HL-60/S4 (cell line): ENCODE data around the gene SYT10.
"Not testable (repeated sequence)": the region's sequence is repeated elsewhere in the genome, so short reads cannot be mapped to it uniquely, and the experiment has no call there.

Experiments used
- in situ Hi-C: fragments of 300-500 bp; cut with MboI; formaldehyde crosslinking; loops from 2 replicates; pipeline ENCODE4 v1.14.3; 2022; ENCODE audit warnings: low sequenced_read_pairs

SYT10 gene, protein sequence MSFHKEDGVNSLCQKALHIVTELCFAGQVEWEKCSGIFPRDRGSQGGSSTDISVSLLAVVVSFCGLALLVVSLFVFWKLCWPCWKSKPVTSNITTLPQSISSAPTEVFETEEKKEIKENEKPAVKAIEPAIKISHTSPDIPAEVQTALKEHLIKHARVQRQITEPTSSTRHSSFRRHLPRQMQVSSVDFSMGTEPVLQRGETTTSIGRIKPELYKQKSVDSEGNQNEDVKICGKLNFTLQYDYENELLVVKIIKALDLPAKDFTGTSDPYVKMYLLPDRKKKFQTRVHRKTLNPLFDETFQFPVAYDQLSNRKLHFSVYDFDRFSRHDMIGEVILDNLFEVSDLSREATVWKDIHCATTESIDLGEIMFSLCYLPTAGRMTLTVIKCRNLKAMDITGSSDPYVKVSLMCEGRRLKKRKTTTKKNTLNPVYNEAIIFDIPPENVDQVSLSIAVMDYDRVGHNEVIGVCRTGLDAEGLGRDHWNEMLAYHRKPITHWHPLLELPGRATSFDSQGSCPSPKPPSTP

DNA sequence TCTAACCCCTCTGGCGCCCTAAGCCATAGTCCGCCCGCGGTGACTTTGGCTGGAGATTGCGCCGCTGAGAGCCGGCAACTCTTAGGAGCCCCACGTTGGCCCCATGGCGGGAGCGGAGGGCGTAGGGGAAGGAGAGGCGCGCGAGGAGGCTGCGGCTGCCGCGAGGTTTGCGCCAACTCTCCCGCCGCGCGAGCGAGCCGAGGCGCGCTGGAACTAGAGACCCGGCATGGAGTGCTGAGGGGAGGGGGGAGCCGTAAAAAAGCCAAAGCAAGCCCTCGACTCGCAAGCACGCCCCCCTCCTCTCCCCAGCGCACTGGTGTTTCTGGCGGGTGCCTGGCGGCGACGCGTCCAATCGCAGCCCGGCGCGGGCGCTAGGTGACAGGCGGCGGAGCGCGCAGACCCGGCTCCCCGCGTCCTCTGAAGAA, at the start of gene SYT10:
SYT10 (minus strand) TSS at position 233 of the 425 bp plus-strand sequence. CDS start 297 bp downstream, outside the sequence.
- in situ Hi-C loops, result no loop called here

DNA sequence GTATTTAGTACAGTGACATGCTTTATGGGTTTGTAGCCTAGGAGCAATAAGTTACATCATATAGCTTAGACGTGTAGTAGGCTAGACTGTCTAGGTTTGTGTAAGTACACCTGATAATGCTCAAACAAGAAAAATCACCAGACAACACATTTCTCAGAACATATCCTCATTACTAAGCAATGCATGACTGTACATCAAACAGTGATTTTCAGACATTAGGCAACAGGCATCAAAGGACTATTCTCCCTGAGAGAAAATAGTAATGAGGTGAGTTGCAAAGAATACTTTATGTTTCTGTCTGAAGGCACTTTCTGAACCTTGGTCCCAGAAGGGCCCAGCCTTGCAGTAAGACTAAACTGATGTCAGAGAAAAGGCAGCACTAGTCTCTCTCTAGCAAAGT, 48.4 kb upstream of the SYT10 start:
- in situ Hi-C loops, result no loop called here

DNA sequence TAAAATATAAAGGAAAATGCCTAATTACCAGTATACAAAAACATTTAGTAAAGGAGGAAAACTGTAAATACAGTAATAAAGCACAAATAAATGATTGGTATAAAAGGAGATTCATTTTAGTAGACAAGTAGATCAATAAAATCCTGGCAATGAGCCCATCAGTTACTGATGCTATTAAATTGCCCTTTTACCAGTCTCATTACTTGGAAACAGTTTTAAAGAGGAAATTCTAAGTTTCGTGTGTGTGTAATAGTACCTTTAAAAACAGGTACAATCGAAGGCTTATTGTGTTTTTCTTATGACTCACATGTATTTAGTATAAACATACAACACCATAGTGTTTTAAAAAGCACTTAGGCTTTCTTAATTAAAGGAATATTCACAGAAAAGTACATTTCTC, 46.4 kb upstream of the SYT10 start:
- in situ Hi-C loops, result no loop called here

DNA sequence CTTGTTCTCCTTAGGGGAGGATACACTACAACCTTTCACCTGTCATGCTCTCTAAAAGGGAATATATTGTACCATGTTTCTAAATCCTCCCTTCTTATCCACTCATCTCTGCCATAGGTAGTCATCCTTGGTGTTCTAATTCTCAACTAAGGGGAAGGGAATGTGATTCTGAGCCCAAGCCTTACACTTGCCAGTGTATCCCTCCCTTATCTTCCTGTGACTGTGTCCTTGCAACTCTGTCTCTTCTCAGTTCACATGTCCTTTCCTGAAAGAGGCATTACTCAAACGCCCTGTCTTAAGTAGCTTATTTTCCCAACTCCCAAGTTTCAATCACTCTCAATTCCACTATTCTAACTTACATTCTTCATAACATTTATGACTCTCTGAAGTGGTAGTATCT, 44.5 kb upstream of the SYT10 start:
- in situ Hi-C loops, result no loop called here

DNA sequence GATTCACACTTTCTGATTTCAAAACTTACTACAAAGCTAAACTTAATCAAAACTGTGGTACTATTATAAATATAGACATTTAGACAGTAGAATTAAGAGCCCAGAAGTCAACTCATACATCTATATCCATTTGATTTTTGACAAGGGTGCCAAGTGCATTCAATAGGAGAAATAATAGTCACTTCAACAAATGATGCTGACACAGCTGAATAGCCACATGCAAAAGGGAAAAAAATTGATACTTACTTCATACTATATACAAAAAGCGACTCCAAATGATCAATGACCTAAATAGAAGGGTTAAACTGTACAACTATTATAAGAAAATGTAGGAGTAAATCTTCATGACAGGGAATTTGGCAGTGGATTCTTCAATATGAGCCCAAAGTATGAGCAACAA, 40.7 kb upstream of the SYT10 start:
- in situ Hi-C loops, result no loop called here

DNA sequence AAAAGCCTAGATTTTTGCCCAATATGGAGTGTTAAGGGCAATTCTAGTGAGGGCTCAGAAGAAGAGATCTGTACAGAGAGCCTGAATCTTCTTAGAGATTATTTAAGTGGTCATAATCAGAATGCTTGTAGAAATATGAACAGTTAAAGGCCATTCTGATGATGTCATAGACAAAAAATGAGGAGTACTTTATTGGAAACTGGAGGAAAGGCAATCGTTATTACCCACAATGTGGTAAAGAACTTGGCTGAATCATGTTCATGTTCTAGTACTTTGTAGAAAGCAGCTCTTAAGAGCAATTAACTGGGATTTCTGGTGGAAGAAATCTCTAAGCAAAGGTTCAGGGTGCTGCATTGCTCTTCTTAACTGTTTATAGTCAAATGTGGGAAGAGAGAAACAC, 36.4 kb upstream of the SYT10 start:
- in situ Hi-C loops, result no loop called here

DNA sequence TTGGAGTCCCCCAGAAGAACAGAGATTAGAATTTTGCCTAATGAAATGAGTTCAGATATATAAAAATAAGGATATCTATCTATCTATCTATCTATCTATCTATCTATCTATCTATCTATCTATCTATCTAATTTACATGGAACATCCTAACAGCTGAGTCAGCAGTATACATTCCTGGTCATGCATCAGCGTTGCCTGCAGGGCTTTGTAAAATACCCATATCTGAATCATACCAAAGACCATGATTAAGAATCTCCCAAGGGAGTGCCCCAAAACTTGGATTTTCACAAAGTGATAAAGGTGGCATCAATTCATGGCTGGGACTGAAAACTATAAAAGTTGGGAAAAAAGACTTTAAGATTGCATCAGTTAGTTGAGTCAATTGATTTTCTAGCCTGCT, 32.7 kb upstream of the SYT10 start:
- in situ Hi-C loops, result no loop called here

DNA sequence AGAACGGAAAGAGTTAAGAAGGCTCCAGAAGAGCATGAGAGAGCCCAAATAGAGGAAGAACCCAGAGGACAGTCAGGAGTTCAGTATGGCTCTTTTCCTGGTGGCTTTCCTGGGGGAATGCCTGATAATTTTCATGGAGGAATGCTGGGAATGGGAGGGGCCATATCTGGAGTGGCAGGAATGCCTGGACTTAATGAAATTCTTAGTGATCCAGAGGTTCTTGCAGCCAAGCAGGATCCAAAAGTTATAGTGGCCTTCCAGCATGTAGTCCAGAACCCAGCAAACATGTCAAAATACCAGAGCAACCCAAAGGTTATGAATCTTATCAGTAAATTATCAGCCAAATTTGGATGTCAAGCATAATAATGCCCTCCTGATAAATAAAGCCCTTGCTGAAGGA, 15.5 kb upstream of the SYT10 start:
- in situ Hi-C loops, result no loop called here

DNA sequence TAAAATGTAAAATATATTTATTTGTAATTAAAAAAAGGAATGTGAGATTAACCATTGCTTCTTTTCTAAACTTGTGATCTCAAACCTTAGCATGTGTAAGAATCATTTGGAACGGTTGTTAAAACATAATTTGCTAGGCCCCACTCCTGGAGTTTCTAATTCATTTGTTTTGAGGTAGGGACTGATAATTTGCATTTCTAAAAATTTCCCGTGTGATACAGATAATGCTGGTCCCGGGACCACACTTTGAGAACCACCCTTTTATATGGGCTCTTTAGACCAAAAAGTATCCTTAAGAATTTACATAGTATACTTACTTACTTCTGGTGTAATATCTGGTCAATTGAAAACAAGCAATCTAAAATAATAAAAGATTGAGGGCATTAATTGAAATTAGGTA, 10.9 kb upstream of the SYT10 start:
- in situ Hi-C loops, result no loop called here

DNA sequence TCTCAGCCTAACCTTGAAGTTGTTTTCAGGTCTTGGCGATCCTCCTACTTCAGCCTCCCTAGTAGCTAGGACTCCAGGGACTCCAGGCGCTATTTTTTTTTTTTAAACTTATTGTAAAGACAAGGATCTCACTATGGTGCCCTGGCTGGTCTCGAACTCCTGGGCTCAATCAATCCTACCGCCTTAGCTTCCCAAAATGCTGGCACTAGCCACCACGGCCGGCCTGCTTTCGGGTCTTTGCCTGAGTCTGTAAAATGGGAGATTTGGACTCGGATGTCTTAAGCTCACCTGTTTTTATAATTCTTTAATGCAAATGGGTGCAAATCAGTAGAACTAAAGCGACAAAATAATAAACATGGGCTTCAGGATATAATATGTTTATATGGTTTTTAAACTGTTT, 858 bp upstream of the SYT10 start:
- in situ Hi-C loops, result no loop called here

DNA sequence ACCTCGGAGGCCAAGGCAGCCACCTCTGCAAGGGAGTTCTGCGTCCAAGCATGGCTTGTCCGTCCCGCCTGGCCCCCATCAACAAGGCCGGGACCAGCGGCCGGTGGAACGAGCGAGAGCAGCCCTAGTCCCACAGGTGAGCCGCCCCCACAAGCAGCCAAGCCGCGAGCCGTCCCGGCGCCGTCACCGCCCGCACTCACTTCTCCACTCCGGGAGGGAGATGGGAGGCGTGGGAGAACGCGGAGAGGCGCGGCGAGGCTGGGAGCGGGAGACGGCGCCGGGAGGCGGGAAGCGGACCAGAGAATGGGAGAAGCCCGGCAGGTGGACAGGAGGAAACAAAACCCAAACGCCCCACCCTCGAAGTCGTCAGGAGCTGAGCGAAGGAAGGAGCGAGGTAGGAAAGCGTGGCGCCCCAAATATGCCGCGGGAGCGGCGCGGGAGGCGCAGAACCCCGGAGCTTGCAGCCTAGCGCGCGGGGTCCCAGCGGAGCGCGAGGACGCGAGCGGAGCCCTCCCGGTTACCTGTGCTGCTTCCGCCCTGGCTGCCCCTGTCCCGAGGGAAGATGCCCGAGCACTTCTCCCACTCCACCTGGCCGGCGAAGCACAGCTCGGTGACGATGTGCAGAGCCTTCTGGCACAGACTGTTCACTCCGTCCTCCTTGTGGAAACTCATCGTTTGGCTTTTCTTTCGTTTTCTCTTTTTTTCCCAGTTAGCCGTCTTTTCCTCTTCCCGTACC, 600 bp downstream of the SYT10 start:
- in situ Hi-C loops, result no loop called here

DNA sequence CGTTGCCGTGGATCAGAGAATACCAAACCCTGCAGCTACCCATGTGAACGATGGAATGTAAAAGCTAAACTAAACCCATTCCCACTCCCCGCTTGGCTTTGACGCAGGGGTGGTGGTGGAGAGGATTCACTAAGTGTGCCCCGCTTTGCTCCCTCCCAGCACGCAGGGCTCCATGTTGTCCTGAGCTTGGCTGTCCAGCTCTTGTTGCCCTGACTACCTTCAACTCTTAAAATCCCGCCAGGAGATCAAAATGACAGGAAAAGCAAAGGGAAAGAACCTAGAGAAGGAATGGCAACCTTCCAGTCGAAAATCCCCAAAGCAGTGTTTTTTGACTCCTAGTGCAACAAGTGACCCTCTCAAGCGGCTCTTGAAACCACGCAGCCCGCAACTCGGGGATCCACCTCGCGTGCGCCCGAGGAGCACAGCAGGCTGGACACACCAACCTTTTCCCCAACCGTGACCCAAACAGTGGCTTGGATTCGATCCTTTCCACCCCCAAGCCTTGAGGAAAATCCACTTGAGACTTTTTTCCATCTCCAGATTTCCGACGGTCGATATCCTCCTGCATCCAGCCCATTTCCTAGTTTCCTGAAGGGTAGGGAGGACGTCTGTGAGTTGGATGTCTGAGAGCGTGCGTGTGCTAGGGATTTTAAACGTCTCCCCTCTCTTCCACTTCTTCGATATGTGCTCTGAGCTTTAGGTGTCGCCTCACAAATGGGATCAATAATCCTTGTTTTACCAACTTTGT, 1.4 kb downstream of the SYT10 start:
- in situ Hi-C loops, result no loop called here

DNA sequence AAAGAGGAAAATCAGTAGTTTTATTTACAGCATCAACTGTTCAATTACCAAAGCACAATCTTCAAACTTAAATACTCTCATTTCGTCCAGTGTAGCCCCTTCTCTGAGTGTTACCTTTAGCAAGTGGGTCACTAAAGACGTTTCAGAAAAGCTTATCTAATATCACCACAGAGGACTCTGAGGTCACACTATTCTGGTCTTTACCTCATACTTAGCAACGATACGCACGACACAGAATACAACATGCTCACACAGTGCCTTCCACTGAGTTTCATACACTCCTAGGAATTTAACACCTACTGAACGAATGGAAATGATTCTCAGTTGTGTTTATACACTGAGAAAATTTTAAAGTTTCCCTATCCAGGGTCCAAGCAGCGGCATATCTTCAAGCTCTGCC, 2.0 kb downstream of the SYT10 start:
- in situ Hi-C loops, result no loop called here

DNA sequence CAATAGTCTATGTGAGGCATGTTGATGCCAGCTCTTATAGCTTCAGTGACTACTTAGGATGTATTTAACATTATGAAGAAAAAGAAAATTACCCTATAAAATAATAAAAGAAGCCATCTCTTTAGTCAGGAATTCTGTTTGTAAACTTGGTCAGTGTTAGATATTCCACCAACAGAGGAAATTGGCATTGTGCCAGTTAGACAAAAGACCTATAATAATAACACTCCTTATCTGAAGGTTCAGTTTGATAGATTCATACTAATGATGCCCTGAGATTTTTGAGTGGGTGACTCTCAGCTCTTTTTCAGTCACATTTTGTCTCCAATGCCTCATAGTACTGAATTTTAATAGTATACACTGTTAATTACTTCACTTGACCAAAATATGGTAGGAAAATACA, 6.6 kb downstream of the SYT10 start:
- in situ Hi-C loops, result no loop called here

DNA sequence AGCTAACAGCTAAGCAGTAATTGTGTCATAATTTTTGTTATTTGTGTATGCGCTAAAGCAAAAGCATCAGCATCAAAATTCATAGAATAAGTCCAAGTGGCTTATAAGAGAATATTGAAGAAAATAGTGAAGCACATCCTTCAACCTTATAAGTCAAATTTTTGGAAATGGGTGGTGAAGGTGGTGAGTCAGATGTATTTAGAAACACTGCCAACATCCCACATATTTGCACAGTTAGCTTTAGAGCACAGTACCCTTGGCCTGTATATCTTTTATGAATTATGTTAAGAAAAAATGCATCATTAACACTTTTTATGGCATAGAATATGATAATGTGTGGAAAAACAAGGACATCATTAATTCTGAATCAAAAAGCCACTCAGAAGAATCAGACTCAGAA, 8.0 kb downstream of the SYT10 start:
- in situ Hi-C loops, result no loop called here

DNA sequence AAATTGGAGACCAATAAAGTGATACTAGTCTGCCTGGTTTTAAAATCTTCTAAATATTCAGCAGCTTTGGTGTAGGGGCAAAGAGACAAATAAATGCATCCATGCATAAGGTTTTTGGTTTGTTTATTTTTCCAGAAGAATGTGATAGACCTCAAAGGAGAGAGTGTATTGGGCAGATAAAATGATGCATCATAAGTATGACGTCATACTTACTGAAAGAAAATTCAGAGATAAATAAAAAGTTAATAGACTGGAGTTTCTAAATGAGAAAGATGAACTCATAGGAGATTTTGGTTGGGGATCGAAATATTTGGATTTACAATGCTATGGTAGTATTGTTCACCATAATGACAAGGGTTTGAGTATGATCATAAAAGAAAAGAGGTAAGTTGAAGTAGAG, 10.2 kb downstream of the SYT10 start:
- in situ Hi-C loops, result no loop called here

DNA sequence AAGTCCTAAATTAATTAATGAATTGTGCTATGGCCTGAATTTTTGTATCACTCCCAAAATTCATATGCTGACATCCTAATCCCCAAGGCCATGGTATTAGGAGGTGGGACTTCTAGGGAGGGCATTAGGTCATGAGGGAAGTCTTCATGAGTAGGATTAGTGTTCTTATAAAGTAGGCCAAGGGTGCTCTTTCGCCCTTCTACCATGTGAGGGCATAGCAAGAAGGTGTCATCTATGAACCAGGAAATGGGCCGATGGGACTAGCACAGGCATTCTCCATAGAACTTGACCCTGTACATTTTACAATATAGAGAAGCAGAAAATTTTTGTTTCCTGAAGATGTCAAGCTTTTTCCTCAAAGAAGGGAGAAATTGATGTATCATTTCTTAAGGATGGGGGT, 12.5 kb downstream of the SYT10 start:
- in situ Hi-C loops, result no loop called here

DNA sequence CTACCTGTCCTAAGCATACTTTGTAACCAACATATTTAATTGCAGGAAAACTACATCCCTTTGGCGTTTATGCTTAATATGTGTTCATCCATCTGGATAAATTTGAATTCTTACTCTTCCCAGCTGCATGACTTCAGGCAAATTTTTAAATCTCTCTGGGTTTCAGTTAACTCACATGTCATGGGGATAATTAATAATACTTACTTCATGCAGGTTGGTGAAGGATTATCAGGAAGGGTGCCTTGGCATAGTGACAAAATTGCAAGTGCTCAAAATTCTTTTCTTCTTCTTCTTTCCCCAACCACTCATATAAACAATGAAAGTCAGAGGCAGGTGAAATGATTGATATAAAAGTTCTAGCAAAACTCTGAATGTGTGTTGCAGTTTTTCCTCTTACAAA, 15.9 kb downstream of the SYT10 start:
- in situ Hi-C loops, result no loop called here

DNA sequence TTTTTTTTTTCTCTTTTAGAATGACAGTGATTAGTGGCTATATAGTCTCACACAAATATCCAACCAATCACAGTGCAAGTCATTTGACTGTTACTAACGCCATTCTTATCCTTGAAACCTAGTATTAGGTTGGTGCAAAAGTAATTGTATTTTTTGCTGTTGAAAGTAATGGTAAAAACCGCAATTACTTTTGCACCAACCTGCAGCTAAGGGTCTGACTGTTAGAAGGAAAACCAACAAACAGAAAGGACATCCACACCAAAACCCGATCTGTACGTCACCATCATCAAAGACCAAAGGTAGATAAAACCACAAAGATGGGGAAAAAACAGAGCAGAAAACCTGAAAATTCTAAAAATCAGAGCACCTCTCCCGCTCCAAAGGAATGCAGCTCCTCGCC, 27.2 kb downstream of the SYT10 start:
- in situ Hi-C loops, result not testable (repeated sequence)

DNA sequence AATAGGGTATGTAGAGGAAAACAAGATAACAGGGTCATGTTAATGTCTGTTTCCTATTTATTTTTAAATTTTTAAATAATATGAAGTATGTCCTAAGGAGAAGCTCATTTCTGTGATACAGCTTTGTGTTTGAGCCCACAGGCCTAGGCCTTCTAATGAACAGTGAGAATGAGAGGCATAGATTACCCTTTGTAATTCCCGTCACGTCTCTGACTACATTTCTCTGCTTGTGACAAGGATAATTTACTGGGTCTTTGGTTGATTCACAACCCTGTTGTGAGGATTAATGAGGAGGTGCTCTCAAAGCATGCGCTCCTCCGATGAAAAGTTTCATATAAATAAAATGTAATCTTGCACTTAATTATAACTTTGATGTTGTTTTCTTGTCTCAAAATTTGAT, 56.1 kb downstream of the SYT10 start:
- in situ Hi-C loops, result no loop called here

DNA sequence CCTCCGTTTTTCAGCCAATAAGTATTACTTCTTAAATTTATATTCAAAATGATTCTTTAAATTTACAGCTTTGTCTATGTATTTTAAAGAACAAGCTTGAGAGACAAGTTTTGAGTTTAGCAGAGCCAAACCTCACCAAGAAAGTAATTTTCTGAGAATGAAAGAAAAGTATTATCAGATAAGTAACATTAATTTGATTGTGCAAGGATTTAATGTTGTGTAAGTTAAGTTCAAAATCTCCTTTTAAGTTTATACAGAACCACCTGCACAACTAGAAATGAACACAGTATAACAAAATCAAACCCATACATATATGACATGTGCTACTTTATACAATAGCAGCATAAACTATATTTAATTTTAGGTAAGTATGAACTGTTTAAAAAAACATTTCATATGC, 63.5 kb downstream of the SYT10 start:
- in situ Hi-C loops, result no loop called here

DNA sequence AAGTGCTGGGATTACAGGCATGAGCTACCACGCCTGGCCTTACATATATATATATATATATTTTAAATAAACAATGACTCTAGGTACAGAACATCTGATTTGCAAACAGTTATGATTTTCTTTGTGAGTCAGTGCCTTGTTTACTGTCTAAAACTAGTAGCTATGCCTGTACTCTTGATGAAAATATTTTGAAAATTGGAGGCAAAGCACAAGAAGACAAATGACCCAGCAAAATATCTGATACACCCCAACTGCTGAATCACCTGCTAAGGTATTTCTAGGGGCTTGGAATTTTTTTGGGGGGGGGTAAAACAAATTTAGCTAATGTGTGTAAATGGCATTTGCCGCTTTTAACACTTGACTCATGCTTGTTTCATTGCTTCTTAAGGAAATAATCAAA, 69.3 kb downstream of the SYT10 start:
- in situ Hi-C loops, result no loop called here
